Measurements from ENCODE around the gene CRHR1.
"Not testable (repeated sequence)": the region's sequence is repeated elsewhere in the genome, so short reads cannot be mapped to it uniquely, and the experiment has no call there.

CRHR1 gene

DNA sequence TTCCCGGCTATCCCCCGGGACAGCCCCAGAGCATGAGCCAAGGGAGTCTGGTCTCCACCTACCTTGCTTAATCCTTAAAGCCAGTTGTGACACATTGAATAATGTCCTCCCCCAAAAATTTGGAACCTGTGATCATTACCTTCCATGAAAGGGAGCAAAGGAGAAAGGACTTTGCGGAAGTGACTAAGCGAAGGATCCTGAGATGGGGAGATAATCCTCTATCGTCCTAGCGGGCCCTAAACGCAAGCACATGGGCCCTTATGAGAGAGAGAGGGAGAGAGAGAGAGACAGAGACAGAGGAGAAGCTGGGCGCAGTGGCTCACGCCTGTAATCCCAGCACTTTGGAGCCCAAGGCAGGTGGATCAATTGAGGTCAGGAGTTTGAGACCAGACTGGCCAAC lies 70.1 kb downstream of the CRHR1 start:
- 87% methylated on average over 9 of the region's 9 CpGs for WGBS
- H3K4me3 ChIP-seq (ENCODE audit: low read length), result no peak overlapping the region
- H3K9me3 ChIP-seq (ENCODE audit: insufficient read depth, low read depth, low read length), result no peaks in the 10 kb centered on the region
- no peak overlapping the region for H3K9ac ChIP-seq (ENCODE audit: low read depth, low read length)
- no peaks in the 10 kb centered on the region for H3K36me3 ChIP-seq (ENCODE audit: insufficient read depth, low read length)
- H3K4me1 ChIP-seq (ENCODE audit: insufficient read depth, low read length), result no peaks in the 10 kb centered on the region
- H3K27ac ChIP-seq (ENCODE audit: low read depth, low read length), result no peak overlapping the region
- H3K27me3 ChIP-seq (ENCODE audit: insufficient read depth, low read length), result 0 out of 2 replicates have a peak, but pooled peaks cover 5% of the 10 kb centered on the region

DNA sequence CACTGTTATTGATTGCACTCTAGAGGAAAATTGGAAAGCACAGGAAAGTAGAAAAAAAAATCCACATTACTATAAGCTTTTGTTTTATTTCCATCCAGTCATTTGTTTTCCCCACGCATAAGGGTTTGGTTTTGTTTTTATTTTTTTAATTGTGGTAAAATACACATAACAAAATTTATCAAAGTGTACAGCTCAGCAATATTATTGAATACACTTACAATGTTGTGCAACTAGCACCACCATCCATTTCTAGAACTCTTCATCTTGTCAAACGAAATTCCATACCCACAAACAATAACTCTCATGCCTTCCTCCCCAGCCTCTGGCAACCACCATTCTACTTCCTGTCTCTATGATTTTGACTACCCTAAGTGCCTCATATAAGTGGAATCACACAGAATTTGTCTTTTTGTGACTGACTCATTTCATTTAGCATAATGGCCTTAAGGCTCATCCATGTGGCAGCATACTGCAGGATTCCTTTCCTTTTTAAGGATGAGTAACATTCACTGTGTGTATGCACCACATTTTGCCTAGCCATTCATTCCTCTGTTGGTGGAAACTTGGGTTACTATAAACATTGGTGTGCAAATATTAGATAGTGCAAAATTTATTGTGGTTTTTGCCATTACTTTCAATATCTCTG lies 71.7 kb downstream of the CRHR1 start:
- WGBS, result 76% methylated on average over 1 of the region's 2 CpGs
- H3K9me3 ChIP-seq (ENCODE audit: insufficient read depth, low read depth, low read length), result no peaks in the 10 kb centered on the region

DNA sequence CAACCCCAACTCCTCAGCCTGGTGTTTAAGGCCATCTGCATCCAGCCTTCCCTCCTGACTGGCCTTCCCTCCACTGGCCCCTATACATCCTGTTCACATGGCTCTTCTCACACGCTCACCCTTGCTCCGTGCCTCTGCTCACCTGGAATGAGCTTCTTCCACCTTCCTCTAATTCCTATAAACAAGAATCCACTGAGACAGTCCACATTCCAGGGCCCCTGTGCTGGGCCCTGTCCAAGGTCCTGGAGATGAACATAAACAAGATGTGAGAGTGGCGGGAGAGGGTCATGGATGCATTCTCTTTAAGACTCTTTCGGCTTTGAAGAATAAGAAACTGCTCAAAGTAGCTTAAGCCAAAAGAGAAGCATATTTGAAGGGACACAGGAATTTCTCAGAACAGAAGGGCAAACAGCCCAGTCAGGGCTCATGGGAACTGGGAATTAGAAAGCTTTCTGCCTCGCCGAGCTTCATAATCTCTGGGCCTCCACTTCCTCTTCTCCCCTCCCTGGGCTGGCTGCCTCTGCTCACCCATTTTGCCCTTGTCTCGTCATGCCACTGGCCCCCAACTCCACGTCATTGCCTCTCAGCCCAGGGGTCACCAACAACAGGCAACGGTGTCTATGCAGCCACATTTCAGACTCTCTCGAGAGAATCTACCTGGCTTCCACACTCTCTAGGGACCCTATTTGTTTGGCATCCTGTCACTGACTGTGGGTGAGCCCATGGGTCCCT lies 74.0 kb downstream of the CRHR1 start:
- WGBS, result 56% methylated on average over 10 of the region's 10 CpGs
- Histone ChIP-seq H3K4me1 (ENCODE audit: insufficient read depth, low read length) (no peaks in the 10 kb centered on the region), H3K9ac (ENCODE audit: low read depth, low read length) (no peak overlapping the region), H3K4me3 (ENCODE audit: low read length) (no peak overlapping the region), H3K36me3 (ENCODE audit: insufficient read depth, low read length) (no peaks in the 10 kb centered on the region), H3K27me3 (ENCODE audit: insufficient read depth, low read length) (no peaks in the 10 kb centered on the region), H3K27ac (ENCODE audit: low read depth, low read length) (no peak overlapping the region), H3K9me3 (ENCODE audit: insufficient read depth, low read depth, low read length) (no peaks in the 10 kb centered on the region)

More for the DNA sequence above, 71.7 kb downstream of the CRHR1 start:
- Histone ChIP-seq H3K36me3 (ENCODE audit: insufficient read depth, low read length) (no peaks in the 10 kb centered on the region), H3K9ac (ENCODE audit: low read depth, low read length) (no peak overlapping the region), H3K4me1 (ENCODE audit: insufficient read depth, low read length) (no peaks in the 10 kb centered on the region), H3K27ac (ENCODE audit: low read depth, low read length) (no peak overlapping the region), H3K27me3 (ENCODE audit: insufficient read depth, low read length) (0 out of 2 replicates have a peak, but pooled peaks cover 5% of the 10 kb centered on the region), H3K4me3 (ENCODE audit: low read length) (no peak overlapping the region)

DNA sequence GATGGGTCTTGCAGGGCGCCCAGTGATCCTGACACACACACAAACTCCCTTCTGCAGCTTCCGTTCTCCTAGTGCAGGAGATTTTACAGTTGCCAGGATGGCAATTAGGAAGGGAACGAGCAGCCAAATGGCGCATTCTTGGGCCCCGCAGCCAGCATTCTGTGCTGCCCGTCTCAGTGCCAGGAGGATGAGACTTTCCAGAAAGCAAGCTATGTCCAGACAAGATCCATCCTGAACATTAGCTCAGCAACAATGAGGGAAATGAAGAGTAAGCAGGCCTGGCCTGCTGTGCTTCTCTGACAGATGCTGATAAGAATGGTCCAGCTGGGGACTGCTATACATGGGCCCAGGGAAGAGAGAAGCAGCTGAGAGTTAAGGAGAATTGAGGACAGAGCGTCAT lies 77.0 kb downstream of the CRHR1 start:
- H3K9ac ChIP-seq (ENCODE audit: low read depth, low read length), result no peak overlapping the region
- WGBS, result 90% methylated on average over 7 of the region's 7 CpGs
- H3K4me1 ChIP-seq (ENCODE audit: insufficient read depth, low read length), result no peaks in the 10 kb centered on the region
- no peaks in the 10 kb centered on the region for H3K27me3 ChIP-seq (ENCODE audit: insufficient read depth, low read length)
- H3K9me3 ChIP-seq (ENCODE audit: insufficient read depth, low read depth, low read length), result no peaks in the 10 kb centered on the region
- H3K27ac ChIP-seq (ENCODE audit: low read depth, low read length), result no peak overlapping the region
- H3K4me3 ChIP-seq (ENCODE audit: low read length), result no peak overlapping the region
- H3K36me3 ChIP-seq (ENCODE audit: insufficient read depth, low read length), result no peaks in the 10 kb centered on the region

DNA sequence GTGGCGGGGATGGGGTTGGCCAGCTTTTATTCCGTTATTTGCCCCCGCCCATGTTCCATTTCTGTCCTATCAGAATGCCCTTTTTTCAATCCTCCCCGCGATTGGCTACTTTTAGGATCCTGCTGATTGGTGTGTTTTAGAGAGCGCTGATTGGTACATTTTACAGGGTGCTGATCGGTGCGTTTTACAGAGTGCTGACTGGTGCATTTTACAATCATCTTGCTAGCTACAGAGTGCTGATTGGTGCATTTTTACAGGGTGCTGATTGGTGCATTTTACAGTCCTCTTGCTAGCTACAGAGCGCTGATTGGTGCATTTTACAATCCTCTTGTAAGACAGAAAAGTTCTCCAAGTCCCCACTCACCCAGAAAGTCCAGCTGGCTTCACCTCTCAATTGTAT lies 78.0 kb downstream of the CRHR1 start:
- 80% methylated on average over 7 of the region's 9 CpGs for WGBS
- H3K27me3 ChIP-seq (ENCODE audit: insufficient read depth, low read length), result not testable (repeated sequence)

DNA sequence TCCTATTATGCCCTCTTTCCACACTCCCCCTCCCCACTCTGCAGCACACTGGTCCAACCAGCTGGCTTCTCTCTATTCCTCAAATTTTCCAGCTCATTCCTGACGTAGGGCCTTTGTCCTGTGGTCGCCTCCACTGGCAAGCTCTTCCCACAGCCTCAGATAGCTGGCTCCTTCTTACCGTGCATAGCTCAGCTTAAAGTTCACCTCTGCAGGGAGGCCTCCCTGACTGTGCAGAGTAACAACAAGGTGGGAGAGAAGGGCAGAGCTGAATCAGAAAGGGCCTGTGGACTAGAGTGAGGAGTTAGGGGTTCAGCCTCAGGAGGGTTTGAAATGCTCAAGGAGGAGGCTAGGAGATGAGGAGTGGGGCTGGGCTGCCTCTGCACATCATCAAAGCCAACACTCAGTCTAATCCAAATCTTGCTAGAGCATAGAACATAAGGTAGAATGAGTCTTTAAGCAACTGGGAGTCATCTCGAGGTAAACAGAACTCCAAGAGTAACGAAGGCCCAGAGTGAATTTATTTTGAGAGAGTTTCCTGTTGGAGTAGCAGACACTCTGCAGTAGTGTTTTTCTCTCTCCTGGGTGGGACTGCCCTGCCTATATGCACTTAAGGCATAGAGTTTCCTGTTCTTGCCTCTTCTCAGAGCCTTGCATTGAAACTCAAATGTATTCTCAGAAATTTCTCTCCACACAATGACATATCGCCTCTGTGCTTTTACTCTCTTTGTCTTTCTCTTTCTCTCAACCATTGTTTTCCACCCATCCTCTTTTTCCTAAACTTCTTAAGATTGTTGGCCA lies 79.9 kb downstream of the CRHR1 start:
- H3K9me3 ChIP-seq (ENCODE audit: insufficient read depth, low read depth, low read length), result no peaks in the 10 kb centered on the region
- H3K4me3 ChIP-seq (ENCODE audit: low read length), result no peak overlapping the region
- 78% methylated on average over 6 of the region's 6 CpGs for WGBS
- no peaks in the 10 kb centered on the region for H3K4me1 ChIP-seq (ENCODE audit: insufficient read depth, low read length)
- H3K36me3 ChIP-seq (ENCODE audit: insufficient read depth, low read length), result no peaks in the 10 kb centered on the region
- H3K9ac ChIP-seq (ENCODE audit: low read depth, low read length), result no peak overlapping the region
- H3K27ac ChIP-seq (ENCODE audit: low read depth, low read length), result no peak overlapping the region
- no peaks in the 10 kb centered on the region for H3K27me3 ChIP-seq (ENCODE audit: insufficient read depth, low read length)

More for the DNA sequence above, 78.0 kb downstream of the CRHR1 start:
- H3K9me3 ChIP-seq (ENCODE audit: insufficient read depth, low read depth, low read length); H3K36me3 ChIP-seq (ENCODE audit: insufficient read depth, low read length); H3K9ac ChIP-seq (ENCODE audit: low read depth, low read length); H3K27ac ChIP-seq (ENCODE audit: low read depth, low read length); H3K4me1 ChIP-seq (ENCODE audit: insufficient read depth, low read length); H3K4me3 ChIP-seq (ENCODE audit: low read length): not testable (repeated sequence)

DNA sequence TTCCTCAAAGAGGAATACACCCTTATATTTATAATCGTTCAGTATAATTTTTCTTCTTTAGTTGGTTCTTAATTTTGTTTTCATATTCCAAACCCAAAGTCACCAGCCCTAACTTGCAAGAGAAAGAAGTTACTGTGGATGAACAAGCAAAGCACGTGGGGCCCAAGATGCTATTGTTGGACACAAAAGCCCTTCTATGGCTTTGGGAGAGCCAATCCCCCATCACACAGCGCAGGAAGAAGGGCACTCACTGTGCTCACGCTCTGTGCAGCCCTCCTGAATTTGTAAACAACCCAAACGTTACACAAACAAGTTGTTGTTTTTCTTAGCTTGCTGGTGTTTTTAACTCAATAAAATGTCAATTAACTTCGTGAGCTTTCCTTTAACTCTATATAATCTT lies 83.1 kb downstream of the CRHR1 start:
- Histone ChIP-seq H3K36me3 (ENCODE audit: insufficient read depth, low read length) (no peaks in the 10 kb centered on the region), H3K27ac (ENCODE audit: low read depth, low read length) (no peak overlapping the region), H3K27me3 (ENCODE audit: insufficient read depth, low read length) (no peaks in the 10 kb centered on the region), H3K4me3 (ENCODE audit: low read length) (no peak overlapping the region), H3K9ac (ENCODE audit: low read depth, low read length) (no peak overlapping the region), H3K4me1 (ENCODE audit: insufficient read depth, low read length) (no peaks in the 10 kb centered on the region), H3K9me3 (ENCODE audit: insufficient read depth, low read depth, low read length) (no peaks in the 10 kb centered on the region)
- WGBS, result 96% methylated on average over 5 of the region's 6 CpGs

DNA sequence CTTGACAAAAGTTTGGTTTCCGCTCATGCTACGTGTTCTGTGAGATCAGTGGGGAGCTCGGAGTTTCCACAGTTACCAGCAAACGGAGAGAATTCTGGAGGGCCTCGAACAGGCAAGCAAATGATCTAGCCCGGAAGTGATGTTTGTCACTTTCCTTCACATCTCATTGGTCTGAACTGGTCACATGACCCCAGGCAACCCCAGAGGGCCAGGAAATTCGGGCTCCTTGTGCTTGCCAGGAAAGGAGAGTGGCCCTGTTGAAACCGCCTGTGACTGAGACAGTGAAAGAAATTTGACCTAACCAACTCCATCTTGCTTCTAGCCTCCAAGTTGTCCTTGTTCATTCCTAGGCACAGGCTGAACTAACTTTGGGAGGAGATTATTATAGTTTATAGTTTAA lies 83.6 kb downstream of the CRHR1 start:
- no peaks in the 10 kb centered on the region for H3K4me1 ChIP-seq (ENCODE audit: insufficient read depth, low read length)
- whole genome bisulfite sequencing, result 69% methylated on average over 8 of the region's 8 CpGs
- no peaks in the 10 kb centered on the region for H3K36me3 ChIP-seq (ENCODE audit: insufficient read depth, low read length)
- H3K27ac ChIP-seq (ENCODE audit: low read depth, low read length), result no peak overlapping the region
- H3K9ac ChIP-seq (ENCODE audit: low read depth, low read length), result no peak overlapping the region
- no peak overlapping the region for H3K4me3 ChIP-seq (ENCODE audit: low read length)
- H3K27me3 ChIP-seq (ENCODE audit: insufficient read depth, low read length), result no peaks in the 10 kb centered on the region
- H3K9me3 ChIP-seq (ENCODE audit: insufficient read depth, low read depth, low read length), result no peaks in the 10 kb centered on the region

DNA sequence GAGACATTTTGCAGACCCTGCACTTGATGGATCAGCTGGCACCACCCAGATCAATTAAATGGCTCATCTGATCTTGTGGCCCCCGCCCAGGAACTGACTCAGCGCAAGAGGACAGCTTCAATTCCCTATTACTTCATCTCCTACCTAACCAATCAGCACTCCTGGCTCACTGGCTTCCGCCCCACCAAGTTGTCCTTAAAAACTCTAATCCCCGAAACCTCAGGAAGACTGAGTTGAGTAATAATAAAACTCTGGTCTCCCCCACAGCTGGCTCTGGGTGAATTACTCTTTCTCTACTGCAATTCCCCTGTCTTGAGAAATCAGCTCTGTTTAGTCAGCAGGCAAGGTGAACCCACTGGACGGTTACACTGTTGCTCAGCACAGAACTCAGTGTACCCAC lies 84.2 kb downstream of the CRHR1 start:
- no peaks in the 10 kb centered on the region for H3K9me3 ChIP-seq (ENCODE audit: insufficient read depth, low read depth, low read length)
- H3K27me3 ChIP-seq (ENCODE audit: insufficient read depth, low read length), result no peaks in the 10 kb centered on the region
- H3K4me3 ChIP-seq (ENCODE audit: low read length), result no peak overlapping the region
- no peaks in the 10 kb centered on the region for H3K4me1 ChIP-seq (ENCODE audit: insufficient read depth, low read length)
- H3K9ac ChIP-seq (ENCODE audit: low read depth, low read length), result no peak overlapping the region
- WGBS, result 59% methylated on average over 5 of the region's 5 CpGs
- no peak overlapping the region for H3K27ac ChIP-seq (ENCODE audit: low read depth, low read length)
- H3K36me3 ChIP-seq (ENCODE audit: insufficient read depth, low read length), result no peaks in the 10 kb centered on the region

DNA sequence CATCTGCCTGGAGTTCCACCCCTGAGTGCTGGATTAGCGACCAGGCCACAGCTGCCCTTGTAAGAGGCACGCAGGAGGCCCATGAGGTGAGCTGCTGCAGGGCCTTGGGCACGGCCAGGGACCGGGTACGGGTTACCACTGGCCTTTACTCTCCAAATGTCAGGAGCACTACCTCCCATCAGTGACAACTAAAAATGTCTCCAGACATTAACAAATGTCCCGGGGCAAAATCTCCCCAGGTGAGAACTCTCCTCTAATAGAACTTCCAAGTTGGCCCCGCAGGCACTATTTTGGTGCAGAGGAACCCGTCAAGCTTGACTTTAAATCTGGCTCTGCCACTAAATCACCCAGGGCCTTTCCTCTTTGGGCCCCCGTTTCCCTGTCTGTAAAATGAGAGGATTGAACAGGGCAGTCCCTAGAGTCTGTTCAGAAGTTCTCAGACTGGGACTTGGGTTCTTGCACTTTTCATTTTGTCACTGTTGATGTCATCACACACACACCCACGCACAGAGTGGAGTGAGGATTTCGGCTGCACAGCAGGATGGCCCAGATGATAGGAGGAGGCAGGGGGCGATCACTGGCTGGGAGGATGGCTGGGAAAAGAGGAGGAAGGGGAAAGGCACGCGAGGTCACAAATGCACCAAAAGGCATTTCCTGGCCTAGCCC lies 85.7 kb downstream of the CRHR1 start:
- no peak overlapping the region for H3K27ac ChIP-seq (ENCODE audit: low read depth, low read length)
- no peaks in the 10 kb centered on the region for H3K9me3 ChIP-seq (ENCODE audit: insufficient read depth, low read depth, low read length)
- no peak overlapping the region for H3K4me3 ChIP-seq (ENCODE audit: low read length)
- WGBS, result 70% methylated on average over 13 of the region's 14 CpGs
- H3K9ac ChIP-seq (ENCODE audit: low read depth, low read length), result no peak overlapping the region
- H3K27me3 ChIP-seq (ENCODE audit: insufficient read depth, low read length), result no peaks in the 10 kb centered on the region
- H3K36me3 ChIP-seq (ENCODE audit: insufficient read depth, low read length), result no peaks in the 10 kb centered on the region
- H3K4me1 ChIP-seq (ENCODE audit: insufficient read depth, low read length), result no peaks in the 10 kb centered on the region
